Measurements from ENCODE around the gene GKN2. TPM values are rescaled to one million over a fixed set of nuclear protein-coding genes. Genes with fewer than 3 reads are reported as not detected.

Gene GKN2
- total RNA-seq, 2 experiments from 2014 or later, result not detected

Other genes starting within 250 kb of the GKN2 start
- gene ARHGAP25, start 218.1 kb downstream of the GKN2 start, total RNA-seq, result 100 to 1,000 TPM; 128 to 132 TPM
- gene BMP10, start 81.5 kb downstream of the GKN2 start, total RNA-seq, result under 1 TPM in 1 of 2 experiments, not detected in 1; 0.18 TPM
- not detected for gene GKN1, start 21.7 kb upstream of the GKN2 start, total RNA-seq
- gene ANTXR1, start 60.3 kb upstream of the GKN2 start, total RNA-seq, result not detected

All from activated CD4-positive, alpha-beta memory T cell treated with anti-CD3 and anti-CD28 coated beads, Interleukin-2, amount 10 ng/mL, durations not matched to agents 7 days and 5 days (primary cell).